K562 (cell line): ENCODE measurements around the gene POLD2. TPM values are rescaled to one million over a fixed set of nuclear protein-coding genes. Genes with fewer than 3 reads are reported as not detected.

Experiments used
- ATAC-seq: fragments of 200-7000 bp; cut with Tn5 transposase; 3 replicates; pipeline ENCODE4 v1.9.1; 2020; ENCODE audit warnings: moderate library complexity
- BruUV-seq: library from RNA; stranded (reverse); fragments of 400-500 nt; replicated peaks from 2 replicates; lab custom pipeline; 2021; lab: Mats Ljungman, UMichigan
- CTCF ChIA-PET: fragments of 300-600 bp; formaldehyde crosslinking; extraction: SDS; loops from one replicate; lab custom pipeline; 2021; ENCODE audit warnings: low intra/inter-chr PET ratio; lab: Yijun Ruan, JAX
- POLR2A ChIA-PET: fragments of 300-600, 350-650 bp; sonication (Branson Sonifier 250); formaldehyde crosslinking; extraction: SDS; loops from one replicate; lab custom pipeline; 2021; ENCODE audit warnings: antibody characterized with exemption, inconsistent platforms; lab: Yijun Ruan, JAX
- DNase-seq, 4 experiments: peaks; one replicate each; pipeline versions ENCODE4 v3.0.0 to v3.0.0-alpha.2; 2011 to 2018; ENCODE audit warnings: low spot score in 3 of 4, mixed read lengths in 3 of 4; ENCODE audit errors: extremely low read depth in 1 of 4
- FAIRE-seq: peaks from 2 replicates; lab custom pipeline; 2011; peaks lifted over from hg19 to GRCh38; lab: Jason Lieb, UNC
- H2AFZ ChIP-seq: 2 replicates; pipeline ENCODE4 v1.6.0; 2011; ENCODE audit warnings: low read depth, low read length, control low read depth, inconsistent platforms
- H3K27ac ChIP-seq: fragments of 200-600 bp; 3 replicates; pipeline ENCODE4 v1.8.0; 2011; ENCODE audit warnings: low read depth, mild to moderate bottlenecking, control low read depth, inconsistent platforms, low read length, moderate library complexity, mixed read lengths; ENCODE audit errors: extremely low read depth
- H3K27me3 ChIP-seq, 2 experiments: fragments of 300-600 bp in 1 of 2; 2 replicates in 1 of 2; 3 replicates in 1 of 2; pipeline versions ENCODE4 v1.6.0 to v1.8.0; 2011; ENCODE audit warnings: inconsistent platforms in 2 of 2, low read length in 2 of 2, mild to moderate bottlenecking in 1 of 2, mixed read lengths in 1 of 2, moderate library complexity in 1 of 2; ENCODE audit not compliant: control insufficient read depth in 2 of 2, insufficient read depth in 2 of 2
- H3K36me3 ChIP-seq: fragments of 300-600 bp; 3 replicates; pipeline ENCODE4 v1.8.0; 2011; ENCODE audit warnings: mild to moderate bottlenecking, low read length, inconsistent platforms; ENCODE audit not compliant: control insufficient read depth, insufficient read depth
- H3K4me1 ChIP-seq, 2 experiments: fragments of 200-600 bp in 1 of 2; replicated peaks in 1 of 2; 2 replicates in 1 of 2; 3 replicates in 1 of 2; pipeline versions ENCODE4 v1.5.1 to v1.8.0; 2011; ENCODE audit warnings: inconsistent platforms in 2 of 2, low read length in 2 of 2, mild to moderate bottlenecking in 1 of 2, mixed read lengths in 1 of 2, moderate library complexity in 1 of 2; ENCODE audit not compliant: control insufficient read depth in 2 of 2, insufficient read depth in 2 of 2
- H3K4me2 ChIP-seq: 2 replicates; pipeline ENCODE4 v1.6.1; 2011; ENCODE audit warnings: low read length, control low read depth, inconsistent platforms, mixed read lengths; ENCODE audit not compliant: insufficient read depth
- H3K4me3 ChIP-seq: fragments of 200-600 bp; sonication (generic), shearing (Covaris generic); 2 replicates; pipeline ENCODE4 v1.5.1; 2016; ENCODE audit warnings: control low read depth, inconsistent platforms
- H3K79me2 ChIP-seq: fragments of 200-600 bp; 3 replicates; pipeline ENCODE4 v1.8.0; 2011; ENCODE audit warnings: low read length, inconsistent platforms; ENCODE audit not compliant: control insufficient read depth, insufficient read depth
- H3K9ac ChIP-seq, 2 experiments: 2 replicates each; pipeline versions ENCODE4 v1.6.0 to v1.6.1; 2011; ENCODE audit warnings: low read depth in 2 of 2, low read length in 2 of 2, control low read depth in 1 of 2, inconsistent platforms in 1 of 2, mild to moderate bottlenecking in 1 of 2, mixed read lengths in 1 of 2; ENCODE audit not compliant: insufficient read depth in 1 of 2
- H3K9me1 ChIP-seq: one replicate; pipeline ENCODE4 v1.6.0; 2011; ENCODE audit warnings: inconsistent platforms, mild to moderate bottlenecking, low read length, moderate library complexity; ENCODE audit not compliant: control insufficient read depth, insufficient read depth
- H3K9me3 ChIP-seq: replicated peaks from 2 replicates; pipeline ENCODE4 v1.5.1; 2011; ENCODE audit warnings: low read depth, low read length, inconsistent platforms; ENCODE audit not compliant: control insufficient read depth, insufficient read depth
- H4K20me1 ChIP-seq: replicated peaks from 2 replicates; pipeline ENCODE4 v1.6.1; 2011; ENCODE audit warnings: low read length, inconsistent platforms, mixed read lengths; ENCODE audit not compliant: control insufficient read depth, insufficient read depth
- HCFC1 ChIP-seq: IDR thresholded peaks from 2 replicates; pipeline ENCODE4 v1.6.1; 2012; ENCODE audit warnings: low read depth, low read length, improper control_type of control experiment
- MED1 ChIP-seq: sonication (generic); formaldehyde crosslinking; IDR thresholded peaks from 2 replicates; pipeline ENCODE4 v1.8.1; 2023; ENCODE audit warnings: missing genetic modification reagents, borderline replicate concordance
- MTF1 ChIP-seq: fragments of 250-450 bp; sonication (Bioruptor Pico); IDR thresholded peaks from 2 replicates; pipeline ENCODE4 v1.9.0; 2021; ENCODE audit warnings: moderate library complexity, mild to moderate bottlenecking, inconsistent platforms, borderline replicate concordance
- OTX1 ChIP-seq: fragments of 450-650 bp; formaldehyde crosslinking; IDR thresholded peaks from 2 replicates; pipeline ENCODE4 v1.4.0; 2022; ENCODE audit warnings: mild to moderate bottlenecking
- WGBS: fragments of 100-300 bp; shearing (Covaris generic); methylation state at CpG from one replicate; pipeline ENCODE4 v1.1.6; 2016; ENCODE audit warnings: low coverage, mixed read lengths; ENCODE audit not compliant: insufficient coverage; ENCODE audit errors: missing lambda C conversion rate; 5-methylcytosine and 5-hydroxymethylcytosine counted together
- in situ Hi-C: fragments of 300-500 bp; cut with MboI; formaldehyde crosslinking; loops from 4 replicates; pipeline ENCODE4 v1.15.0; 2018; ENCODE audit warnings: inconsistent platforms, mixed read lengths
- intact Hi-C: fragments of 100-400 bp; cut with micrococcal nuclease; formaldehyde crosslinking; loops from 2 replicates; pipeline ENCODE4 v1.14.2; 2022
- polyA plus RNA-seq, 8 experiments: library from polyadenylated mRNA; depleted of rRNA in 4 of 8; stranded (reverse) in 5 of 8; unstranded in 3 of 8; fragments of >200 nt; fragmentation: Nextera tagmentation in 2 of 8; fragmentation: Illumina TruSeq in 1 of 8; extraction: Ambion mirVana in 2 of 8; extraction: Trizol in 1 of 8; gene quantifications; 2 replicates each; pipeline versions ENCODE4 v1.2.1 to v1.2.3, GENCODE V29; 2011 to 2014; ENCODE audit warnings: inconsistent platforms in 1 of 8, missing spikeins in 1 of 8
- total RNA-seq, 7 experiments: library from RNA; depleted of rRNA in 6 of 7; stranded (reverse); fragments of >200 nt in 6 of 7; fragmentation: Illumina TruSeq in 2 of 7; extraction: Trizol in 2 of 7; gene quantifications; 2 replicates each; pipeline versions ENCODE4 v1.2.1 to v1.2.3, GENCODE V29; 2011 to 2021; ENCODE audit warnings: low replicate concordance in 1 of 7

The POLD2 gene
- total and polyA plus RNA-seq, 9 of the 15 experiments (the other 6 are each of a cell fraction or from before 2014, with no cell fraction given), result 29.7 to 259 (median 225) TPM

DNA sequence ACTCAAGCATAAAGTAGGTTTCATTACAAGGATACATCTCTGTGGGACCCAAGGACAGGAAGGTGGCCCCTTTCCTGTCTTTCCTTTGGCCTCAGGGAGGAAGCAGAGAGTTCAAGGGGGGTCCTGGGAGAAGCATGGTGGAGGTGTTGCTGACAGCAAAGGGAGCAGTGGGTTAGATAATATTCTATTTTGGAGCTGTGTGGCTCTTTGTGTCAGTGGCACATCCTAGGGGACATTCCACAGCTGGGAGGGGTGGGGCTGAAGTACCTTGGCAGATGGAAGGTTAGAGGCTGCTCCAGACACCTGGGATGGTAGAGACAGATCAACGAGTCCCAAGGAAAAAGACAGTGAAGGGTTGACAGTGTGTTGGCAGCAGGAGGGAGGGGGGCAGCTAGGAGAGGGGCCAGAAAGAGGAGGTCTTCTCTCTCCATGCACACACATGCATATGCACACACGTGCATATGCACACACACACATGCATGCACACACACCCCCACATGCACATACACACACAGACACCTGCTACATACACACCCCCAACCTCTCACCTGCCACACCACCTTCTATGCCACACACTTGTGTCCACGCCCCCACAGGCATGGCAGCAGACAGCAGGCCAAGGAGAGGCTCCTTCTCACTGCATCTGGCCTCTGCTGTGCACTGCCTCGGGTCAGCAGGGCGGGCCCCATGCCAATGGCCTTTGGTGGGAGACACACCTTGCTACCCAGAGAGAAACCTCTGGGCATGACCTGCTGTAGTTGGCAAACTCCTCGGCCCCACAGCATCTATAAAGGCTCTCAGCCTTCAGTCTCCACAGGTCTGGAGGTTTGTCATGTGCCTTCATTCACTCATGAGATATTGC, 5.6 kb upstream of the POLD2 start:
- no peaks in the 10 kb centered on the region for H3K27me3 ChIP-seq
- CTCF ChIA-PET, result no interaction called here
- H3K4me3 ChIP-seq, result no peak overlapping the region
- WGBS, result 3% methylated on average over 6 of the region's 6 CpGs
- no peak overlapping the region for H3K27ac ChIP-seq
- H3K4me2 ChIP-seq, result no peak overlapping the region
- BruUV-seq, result no TSS peak
- no peaks in the 10 kb centered on the region for H3K36me3 ChIP-seq
- no peak for ATAC-seq
- H3K9me3 ChIP-seq, result no peaks in the 10 kb centered on the region
- H3K9ac ChIP-seq, result no peak overlapping the region
- no peak for TF ChIP-seq MTF1
- TF ChIP-seq, all 486 proteins: peak for 0
- FAIRE-seq, result no peak
- in situ Hi-C loops (no loop called here), intact Hi-C loops (no loop called here)
- POLR2A ChIA-PET, result no interaction called here
- Histone ChIP-seq H3K9me1 (no peaks in the 10 kb centered on the region), H2AFZ (no peak overlapping the region), H3K4me1 (peaks cover 0 to 11% of the 10 kb centered on the region in 2 experiments; a peak in 3 of 5 replicates), H3K79me2 (0 out of 3 replicates have a peak, but pooled peaks cover 1% of the 10 kb centered on the region), H4K20me1 (no peaks in the 10 kb centered on the region)
- no peak for DNase-seq

DNA sequence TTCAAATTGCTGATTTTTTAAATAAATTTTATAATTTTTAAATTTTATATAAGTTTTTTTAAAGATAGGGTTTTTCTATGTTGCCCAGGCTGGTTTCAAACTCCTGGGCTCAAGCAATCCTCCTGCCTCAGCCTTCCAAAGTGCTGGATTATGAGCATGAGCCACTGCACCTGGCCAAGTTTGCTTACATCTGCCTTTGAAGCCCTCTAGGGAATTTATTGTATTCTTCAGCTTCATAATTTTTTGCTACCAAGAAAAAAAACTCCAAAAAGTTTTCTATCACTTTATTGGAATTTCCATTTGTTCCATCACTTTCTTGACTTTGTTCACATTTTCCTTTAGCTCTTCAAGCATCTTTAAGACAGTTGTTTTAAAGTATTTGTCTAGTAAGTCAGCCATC, 3.8 kb upstream of the POLD2 start:
- ChIA-PET CTCF (no interaction called here), POLR2A (interaction anchor here (0.7 kb wide), 1 partner anchor 70 kb away, joined by 4 read pairs; no protein-coding TSS in a partner anchor)
- H3K9ac ChIP-seq, result no peak overlapping the region
- H3K27ac ChIP-seq, result no peak overlapping the region
- intact Hi-C loops (no loop called here), in situ Hi-C loops (no loop called here)
- no peak for DNase-seq
- no peak overlapping the region for H3K4me2 ChIP-seq
- no peaks in the 10 kb centered on the region for H4K20me1 ChIP-seq
- peaks cover 3 to 20% of the 10 kb centered on the region in 2 experiments; a peak in 4 of 5 replicates for H3K4me1 ChIP-seq
- H3K36me3 ChIP-seq, result peaks cover 3% of the 10 kb centered on the region; the same call in 1 of the 3 replicates
- no TSS peak for BruUV-seq
- no peak for FAIRE-seq
- no peaks in the 10 kb centered on the region for H3K9me3 ChIP-seq
- H3K9me1 ChIP-seq, result no peaks in the 10 kb centered on the region
- H3K79me2 ChIP-seq, result peaks cover 17% of the 10 kb centered on the region
- no peaks in the 10 kb centered on the region for H3K27me3 ChIP-seq
- ATAC-seq, result no peak
- H2AFZ ChIP-seq, result no peak overlapping the region
- no peak overlapping the region for H3K4me3 ChIP-seq
- TF ChIP-seq OTX1 (CRISPR knock-in tag) (no peak), HCFC1 (no peak), MED1 (no peak)
